ENCODE results near the gene GRIN2C. TPM values are rescaled to one million over a fixed set of nuclear protein-coding genes. Genes with fewer than 3 reads are reported as not detected.

The GRIN2C gene
- total RNA-seq, 1 experiment from 2014 or later = 0.44 TPM

DNA sequence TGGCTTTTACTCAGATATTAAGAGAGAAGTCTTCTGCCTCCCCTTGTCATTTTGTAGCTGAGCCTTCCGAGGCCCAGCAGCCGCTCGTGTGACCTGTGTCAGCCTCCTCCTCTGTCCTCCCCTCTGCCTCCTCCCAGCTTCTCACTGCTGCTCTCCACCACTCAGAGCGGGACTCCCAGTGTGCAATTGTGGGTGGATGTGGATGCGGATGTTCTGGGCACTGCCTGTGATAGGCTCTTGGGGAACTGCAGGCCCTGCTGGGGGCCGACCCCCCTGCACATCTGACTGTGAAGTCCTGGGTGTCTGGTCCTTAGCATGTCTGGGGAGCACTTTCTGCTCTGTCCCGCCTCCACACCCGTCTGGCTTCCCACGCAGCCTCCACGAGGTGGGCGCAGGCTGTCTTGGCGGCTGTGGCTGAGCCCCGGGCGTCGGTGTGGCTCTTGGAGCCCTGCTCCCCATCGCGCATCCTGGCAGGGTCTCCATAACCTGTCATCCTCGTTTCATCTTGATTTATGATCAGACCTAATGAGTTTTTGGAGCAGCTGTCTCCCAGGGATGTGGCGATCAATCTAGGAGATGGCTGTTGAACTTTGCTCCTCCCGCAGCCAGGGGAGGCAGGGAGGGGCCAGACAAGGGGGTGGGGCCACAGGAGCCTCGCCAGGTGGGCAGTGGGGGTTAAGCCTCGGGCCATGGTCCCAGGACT, 28.1 kb downstream of the GRIN2C start:
- WGBS (ENCODE audit: extremely low coverage, insufficient read length, low lambda C conversion rate) = no CpG with 5 or more reads among the region's 22 CpGs
- Histone ChIP-seq H4K5ac (ENCODE audit: insufficient read length, low read depth, low read length) (no peak overlapping the region), H3K23ac (ENCODE audit: insufficient read length, low read depth, low read length) (no peak overlapping the region), H4K91ac (ENCODE audit: insufficient read length, low read depth, low read length) (no peak overlapping the region), H3K14ac (ENCODE audit: insufficient read depth, low read length) (no peak overlapping the region), H2AFZ (ENCODE audit: low read length) (no peak overlapping the region), H2BK5ac (ENCODE audit: insufficient read length, low read length) (no peak overlapping the region), H3K9ac (ENCODE audit: extremely low read depth, insufficient read length, low read length) (no peak overlapping the region), H2BK15ac (ENCODE audit: low read depth, low read length) (no peak overlapping the region), H4K20me1 (ENCODE audit: control insufficient read depth, insufficient read depth, insufficient read length) (peaks cover 3% of the 10 kb centered on the region), H3K4me1 (ENCODE audit: insufficient read depth, low read length) (no peaks in the 10 kb centered on the region), H2BK20ac (ENCODE audit: low read depth, low read length, poor library complexity, severe bottlenecking) (no peak overlapping the region), H3K18ac (ENCODE audit: insufficient read length, low read depth, low read length) (no peak overlapping the region), H3K23me2 (ENCODE audit: insufficient read length, low read depth, low read length, poor library complexity, severe bottlenecking) (no peaks in the 10 kb centered on the region), H2BK120ac (ENCODE audit: low read depth, low read length, poor library complexity, severe bottlenecking) (no peak overlapping the region), H3K56ac (ENCODE audit: insufficient read length, low read depth, low read length) (no peak overlapping the region), H3K9me3 (ENCODE audit: control insufficient read depth, low read depth, low read length) (no peaks in the 10 kb centered on the region), H3K79me1 (ENCODE audit: insufficient read depth, low read depth, low read length, poor library complexity, severe bottlenecking) (no peaks in the 10 kb centered on the region), H3K4ac (ENCODE audit: low read depth, low read length) (no peak overlapping the region), H2AK5ac (ENCODE audit: insufficient read length, low read length) (no peak overlapping the region), H3K4me2 (ENCODE audit: insufficient read depth, insufficient read length, low read length) (no peak overlapping the region), H3K27ac (ENCODE audit: insufficient read length, low read depth, low read length) (no peak overlapping the region), H3T11ph (ENCODE audit: low read length) (no peak overlapping the region), H2BK12ac (ENCODE audit: insufficient read length, low read depth, low read length) (no peak overlapping the region), H3K27me3 (ENCODE audit: insufficient read depth, low read length) (no peaks in the 10 kb centered on the region), H3K79me2 (ENCODE audit: insufficient read depth, low read length) (no peaks in the 10 kb centered on the region), H4K8ac (replicated peaks; ENCODE audit: insufficient read length, low read depth, low read length) (no peak overlapping the region)
- Mint-ChIP-seq H3K36me3 (ENCODE audit: insufficient read depth in 1 of 3, low read depth in 3 of 3) (peaks cover 5 to 10% (median 8%) of the 10 kb centered on the region in 3 experiments; a peak in 6 of 7 replicates), H3K9me3 (no peaks in the 10 kb centered on the region), H3K27ac (no peak overlapping the region), H3K4me3 (no peak overlapping the region), H3K4me1 (peaks cover 0 to 6% of the 10 kb centered on the region in 2 experiments; a peak in 1 of 4 replicates), H3K27me3 (ENCODE audit: low read depth) (peaks cover 6% of the 10 kb centered on the region)
- no peak for DNase-seq
- TF ChIP-seq, protein P1, sequence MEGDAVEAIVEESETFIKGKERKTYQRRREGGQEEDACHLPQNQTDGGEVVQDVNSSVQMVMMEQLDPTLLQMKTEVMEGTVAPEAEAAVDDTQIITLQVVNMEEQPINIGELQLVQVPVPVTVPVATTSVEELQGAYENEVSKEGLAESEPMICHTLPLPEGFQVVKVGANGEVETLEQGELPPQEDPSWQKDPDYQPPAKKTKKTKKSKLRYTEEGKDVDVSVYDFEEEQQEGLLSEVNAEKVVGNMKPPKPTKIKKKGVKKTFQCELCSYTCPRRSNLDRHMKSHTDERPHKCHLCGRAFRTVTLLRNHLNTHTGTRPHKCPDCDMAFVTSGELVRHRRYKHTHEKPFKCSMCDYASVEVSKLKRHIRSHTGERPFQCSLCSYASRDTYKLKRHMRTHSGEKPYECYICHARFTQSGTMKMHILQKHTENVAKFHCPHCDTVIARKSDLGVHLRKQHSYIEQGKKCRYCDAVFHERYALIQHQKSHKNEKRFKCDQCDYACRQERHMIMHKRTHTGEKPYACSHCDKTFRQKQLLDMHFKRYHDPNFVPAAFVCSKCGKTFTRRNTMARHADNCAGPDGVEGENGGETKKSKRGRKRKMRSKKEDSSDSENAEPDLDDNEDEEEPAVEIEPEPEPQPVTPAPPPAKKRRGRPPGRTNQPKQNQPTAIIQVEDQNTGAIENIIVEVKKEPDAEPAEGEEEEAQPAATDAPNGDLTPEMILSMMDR (conservative IDR thresholded peaks at IDR 0.05) = no peak

Data from H9 (cell line).